Measurements from ENCODE around the gene SLC39A1.

Gene SLC39A1

GRCh38 chr1:153945795-153946621 lies 17.3 kb downstream of the SLC39A1 start:
- Histone ChIP-seq H3K4me3 (peak overlapping the region; percentile 89), H3K27ac (peak overlapping the region; percentile 97 to 98)
- TF ChIP-seq CTCF (IDR thresholded peaks at IDR 0.05): no peak
- peak; percentile 91 for DNase-seq (ENCODE audit: low spot score)

GRCh38 chr1:153945131-153945794 lies 18.1 kb downstream of the SLC39A1 start:
- Histone ChIP-seq H3K27ac (peak overlapping the region; percentile 97 to 98), H3K4me3 (peak overlapping the region; percentile 89)
- DNase-seq (ENCODE audit: low spot score): no peak
- TF ChIP-seq CTCF (IDR thresholded peaks at IDR 0.05): no peak

- Histone ChIP-seq H3K27ac (peak overlapping the region; percentile 97 to 98), H3K4me3 (peak overlapping the region; percentile 89)
- TF ChIP-seq CTCF (IDR thresholded peaks at IDR 0.05): no peak
- no peak for DNase-seq (ENCODE audit: low spot score)
Observed at GRCh38 chr1:153944827-153945117, 18.6 kb downstream of the SLC39A1 start.

GRCh38 chr1:153944005-153944826 lies 19.1 kb downstream of the SLC39A1 start:
- DNase-seq (ENCODE audit: low spot score): no peak

GRCh38 chr1:153942766-153943549 lies 20.4 kb downstream of the SLC39A1 start:
- no peak for DNase-seq (ENCODE audit: low spot score)
- no peak overlapping the region for H3K4me3 ChIP-seq
- H3K27ac ChIP-seq: no peak overlapping the region
- no peak for TF ChIP-seq CTCF (IDR thresholded peaks at IDR 0.05)

More at GRCh38 chr1:153944005-153944826, 19.1 kb downstream of the SLC39A1 start:
- peak overlapping the region; percentile 97 to 98 for H3K27ac ChIP-seq
- peak overlapping the region; percentile 89 for H3K4me3 ChIP-seq
- no peak for TF ChIP-seq CTCF (IDR thresholded peaks at IDR 0.05)

GRCh38 chr1:153941826-153942725 lies 21.3 kb downstream of the SLC39A1 start:
- no peak overlapping the region for H3K27ac ChIP-seq
- no peak overlapping the region for H3K4me3 ChIP-seq
- no peak for TF ChIP-seq CTCF (IDR thresholded peaks at IDR 0.05)
- DNase-seq (ENCODE audit: low spot score): no peak
